Right lobe of liver (tissue), 6 donors: Measurements from ENCODE around the gene DCAF11. TPM values are rescaled to one million over a fixed set of nuclear protein-coding genes. Genes with fewer than 3 reads are reported as not detected.
A peak's percentile ranks its signal among the peaks of the same experiment; 100 is the strongest.

Experiments used
- ATAC-seq, 4 donors: fragments of 200-7000 bp; cut with Tn5 transposase; one replicate each; pipeline ENCODE4 v1.9.1; 2020; ENCODE audit warnings: mild to moderate bottlenecking in 4 of 4, moderate library complexity in 4 of 4
- DNase-seq, 3 donors: peaks; one replicate each; pipeline ENCODE4 v3.0.0-alpha.2; 2020
- H3K27ac ChIP-seq, 3 donors: fragments of 200-600 bp; one replicate each; pipeline ENCODE4 v1.8.0; 2022
- H3K27me3 ChIP-seq, 2 donors: fragments of 200-600 bp; one replicate each; pipeline ENCODE4 v1.8.0; 2022
- H3K36me3 ChIP-seq, 4 donors: fragments of 200-600 bp; sonication (generic) in 1 of 4; one replicate each; pipeline versions ENCODE4 v1.5.1 to v1.8.0; 2017 to 2022; ENCODE audit warnings: control low read depth in 1 of 4
- H3K4me1 ChIP-seq, 4 donors: fragments of 200-600 bp; sonication (generic) in 1 of 4; one replicate each; pipeline versions ENCODE4 v1.5.1 to v1.8.0; 2017 to 2022; ENCODE audit warnings: control low read depth in 1 of 4
- H3K4me3 ChIP-seq, 3 donors: fragments of 200-600 bp; one replicate each; pipeline ENCODE4 v1.8.0; 2022
- H3K9me3 ChIP-seq, 4 donors: fragments of 200-600 bp; sonication (generic) in 1 of 4; one replicate each; pipeline versions ENCODE4 v1.5.1 to v1.8.0; 2017 to 2022; ENCODE audit warnings: control low read depth in 1 of 4
- POLR2A ChIP-seq: fragments of 450-650 bp; IDR thresholded peaks from one replicate; pipeline ENCODE4 v1.6.1; 2017; ENCODE audit warnings: antibody characterized with exemption, mild to moderate bottlenecking
- WGBS: methylation state at CpG from one replicate; pipeline ENCODE4 v1.1.6; 2018; ENCODE audit warnings: low coverage, low lambda C conversion rate; ENCODE audit not compliant: insufficient coverage; ENCODE audit errors: missing lambda C conversion rate; 5-methylcytosine and 5-hydroxymethylcytosine counted together
- intact Hi-C, 2 donors: fragments of 100-400 bp; cut with DNase I; formaldehyde crosslinking; loops; one replicate each; pipeline versions ENCODE4 v1.11.2 to v1.14.1; 2022
- total RNA-seq, 6 experiments: library from RNA; depleted of rRNA in 2 of 6; stranded (reverse); fragments of >200 nt in 2 of 6; fragmentation: NEBNext Ultra II Directional in 3 of 6; extraction: Animal tissue kit (Norgen Biotek cat#: 25700) in 3 of 6; gene quantifications; one replicate each; pipeline versions ENCODE4 v1.1.0 to v1.2.4, GENCODE V29; 2016 to 2023
- TF ChIP-seq, protein P1 (sequence below), 4 donors: fragments of 200-600 bp in 3 of 4; fragments of 450-650 bp in 1 of 4; IDR thresholded peaks; one replicate each; pipeline versions ENCODE4 v1.5.1 to v1.8.0; 2016 to 2022; ENCODE audit warnings: antibody characterized with exemption in 4 of 4, mild to moderate bottlenecking in 2 of 4
- donor health status: DM: no; HTN: yes; CAD: no.
- donor health status: DM: no; HTN: no; CAD: no.
- donor health status: DM: no; HTN: no; CAD: no.
- donor health status: DM: no; HTN: yes; CAD: no.
- donor health status: DM: no; HTN: yes; CAD: no.

The DCAF11 gene
- total RNA-seq, 6 experiments from 2014 or later = 65.9 to 180 (median 103) TPM

DNA sequence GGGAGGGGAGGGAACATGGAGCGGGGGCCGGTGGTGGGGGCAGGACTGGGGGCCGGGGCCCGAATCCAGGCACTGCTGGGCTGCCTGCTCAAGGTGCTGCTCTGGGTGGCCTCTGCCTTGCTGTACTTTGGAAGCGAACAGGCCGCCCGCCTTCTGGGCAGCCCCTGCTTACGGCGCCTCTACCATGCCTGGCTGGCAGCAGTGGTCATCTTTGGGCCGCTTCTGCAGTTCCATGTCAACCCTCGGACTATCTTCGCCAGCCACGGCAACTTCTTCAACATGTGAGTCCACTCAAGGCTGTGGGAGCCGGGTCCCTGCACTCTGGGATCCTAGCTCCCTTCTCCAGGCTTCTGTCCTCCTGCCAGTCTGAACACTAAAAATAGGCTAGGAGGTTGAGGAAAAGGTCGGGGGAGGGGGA lies 17.0 kb downstream of the DCAF11 start:
- TF ChIP-seq, protein P1, sequence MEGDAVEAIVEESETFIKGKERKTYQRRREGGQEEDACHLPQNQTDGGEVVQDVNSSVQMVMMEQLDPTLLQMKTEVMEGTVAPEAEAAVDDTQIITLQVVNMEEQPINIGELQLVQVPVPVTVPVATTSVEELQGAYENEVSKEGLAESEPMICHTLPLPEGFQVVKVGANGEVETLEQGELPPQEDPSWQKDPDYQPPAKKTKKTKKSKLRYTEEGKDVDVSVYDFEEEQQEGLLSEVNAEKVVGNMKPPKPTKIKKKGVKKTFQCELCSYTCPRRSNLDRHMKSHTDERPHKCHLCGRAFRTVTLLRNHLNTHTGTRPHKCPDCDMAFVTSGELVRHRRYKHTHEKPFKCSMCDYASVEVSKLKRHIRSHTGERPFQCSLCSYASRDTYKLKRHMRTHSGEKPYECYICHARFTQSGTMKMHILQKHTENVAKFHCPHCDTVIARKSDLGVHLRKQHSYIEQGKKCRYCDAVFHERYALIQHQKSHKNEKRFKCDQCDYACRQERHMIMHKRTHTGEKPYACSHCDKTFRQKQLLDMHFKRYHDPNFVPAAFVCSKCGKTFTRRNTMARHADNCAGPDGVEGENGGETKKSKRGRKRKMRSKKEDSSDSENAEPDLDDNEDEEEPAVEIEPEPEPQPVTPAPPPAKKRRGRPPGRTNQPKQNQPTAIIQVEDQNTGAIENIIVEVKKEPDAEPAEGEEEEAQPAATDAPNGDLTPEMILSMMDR (IDR thresholded peaks at IDR 0.05) = no peak
- TF ChIP-seq POLR2A = no peak
- ATAC-seq (peak; percentile 0 to 17 (median 3)), DNase-seq (no peak)
- WGBS = 39% methylated on average over 5 of the region's 15 CpGs
- Histone ChIP-seq H3K4me1 (peaks cover 0 to 36% (median 15%) of the 10 kb centered on the region in 4 donors), H3K4me3 (peak overlapping the region in 1 of 3 donors; percentile 18), H3K9me3 (no peaks in the 10 kb centered on the region), H3K27me3 (no peaks in the 10 kb centered on the region), H3K27ac (peak overlapping the region; percentile 61 to 86 (median 81)), H3K36me3 (no peaks in the 10 kb centered on the region)
- intact Hi-C loops = no loop called here

DNA sequence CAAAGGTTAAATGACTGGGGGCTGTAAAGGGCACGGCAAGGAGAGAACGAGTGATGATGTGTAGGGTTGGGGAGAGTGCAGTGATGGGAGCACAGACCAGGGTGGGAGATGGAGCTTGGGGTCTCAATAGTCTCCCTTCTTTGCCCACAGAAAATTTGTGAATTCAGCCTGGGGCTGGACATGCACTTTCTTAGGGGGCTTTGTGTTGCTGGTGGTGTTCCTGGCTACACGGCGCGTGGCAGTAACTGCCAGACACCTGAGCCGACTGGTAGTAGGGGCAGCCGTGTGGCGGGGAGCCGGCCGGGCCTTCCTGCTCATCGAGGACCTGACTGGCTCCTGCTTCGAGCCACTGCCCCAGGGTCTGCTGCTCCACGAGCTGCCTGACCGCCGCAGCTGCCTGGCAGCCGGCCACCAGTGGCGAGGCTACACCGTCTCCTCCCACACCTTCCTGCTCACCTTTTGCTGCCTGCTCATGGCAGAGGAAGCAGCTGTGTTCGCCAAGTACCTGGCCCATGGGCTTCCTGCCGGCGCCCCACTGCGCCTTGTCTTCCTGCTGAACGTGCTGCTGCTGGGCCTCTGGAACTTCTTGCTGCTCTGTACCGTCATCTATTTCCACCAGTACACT lies 17.6 kb downstream of the DCAF11 start:
- Histone ChIP-seq H3K9me3 (no peaks in the 10 kb centered on the region), H3K36me3 (peaks cover 0 to under 1% (median 0%) of the 10 kb centered on the region in 4 donors), H3K27me3 (no peaks in the 10 kb centered on the region), H3K4me1 (peaks cover 0 to 42% (median 15%) of the 10 kb centered on the region in 4 donors), H3K27ac (peak overlapping the region in 1 of 3 donors; percentile 86), H3K4me3 (peak overlapping the region in 1 of 3 donors; percentile 18)
- 44% methylated on average over 15 of the region's 24 CpGs for WGBS
- ATAC-seq (peak in 2 of 4 donors; percentile 6 to 15), DNase-seq (peak in 2 of 3 donors; percentile 60 to 81)
- peak; percentile 25 for TF ChIP-seq POLR2A
- TF ChIP-seq, protein P1 (IDR thresholded peaks at IDR 0.05) = no peak
- intact Hi-C loops = no loop called here

GRCh38 chr14:24132976-24133375 lies 18.4 kb downstream of the DCAF11 start:
- peaks cover 0 to 3% (median 0%) of the 10 kb centered on the region in 4 donors for H3K36me3 ChIP-seq
- WGBS = 83% methylated on average over 2 of the region's 2 CpGs
- no peak overlapping the region for H3K27ac ChIP-seq
- DNase-seq (no peak), ATAC-seq (no peak)
- intact Hi-C loops = no loop called here
- TF ChIP-seq, protein P1 (IDR thresholded peaks at IDR 0.05) = no peak
- TF ChIP-seq POLR2A = no peak
- no peaks in the 10 kb centered on the region for H3K27me3 ChIP-seq
- H3K4me3 ChIP-seq = no peak overlapping the region
- H3K4me1 ChIP-seq = peaks cover 0 to 48% (median 15%) of the 10 kb centered on the region in 4 donors
- no peaks in the 10 kb centered on the region for H3K9me3 ChIP-seq

GRCh38 chr14:24133735-24134134 lies 19.2 kb downstream of the DCAF11 start:
- no peaks in the 10 kb centered on the region for H3K27me3 ChIP-seq
- intact Hi-C loops = no loop called here
- TF ChIP-seq, protein P1 (IDR thresholded peaks at IDR 0.05) = no peak
- no peak for TF ChIP-seq POLR2A
- no peak overlapping the region for H3K4me3 ChIP-seq
- no peak overlapping the region for H3K27ac ChIP-seq
- H3K36me3 ChIP-seq = peaks cover 0 to 10% (median 2%) of the 10 kb centered on the region in 4 donors
- ATAC-seq (no peak), DNase-seq (no peak)
- H3K9me3 ChIP-seq = no peaks in the 10 kb centered on the region
- WGBS = 92% methylated on average over 1 of the region's 1 CpG
- peaks cover 0 to 49% (median 15%) of the 10 kb centered on the region in 4 donors for H3K4me1 ChIP-seq
